Measurements from ENCODE around the gene IL1RAPL1.

DNA sequence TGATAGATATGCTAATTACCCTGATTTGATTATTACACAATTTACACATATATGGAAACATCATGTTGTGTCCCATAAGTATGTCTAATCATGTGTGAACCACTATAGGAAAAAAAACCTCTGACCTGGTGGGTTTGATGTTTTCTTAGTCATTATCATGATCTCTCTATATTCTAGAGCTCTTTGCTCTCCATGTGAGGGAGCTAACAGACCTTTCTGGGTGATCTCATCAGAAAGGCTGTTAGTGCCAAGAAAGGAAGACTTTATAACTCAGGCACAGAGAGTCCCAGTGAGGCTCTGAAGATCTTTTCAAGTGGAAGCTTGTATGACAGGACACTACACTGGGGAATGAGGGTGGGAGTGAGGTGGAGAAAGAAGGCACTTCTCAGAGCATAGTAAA lies 1100.4 kb downstream of the IL1RAPL1 start:
- TF ChIP-seq, protein P1, sequence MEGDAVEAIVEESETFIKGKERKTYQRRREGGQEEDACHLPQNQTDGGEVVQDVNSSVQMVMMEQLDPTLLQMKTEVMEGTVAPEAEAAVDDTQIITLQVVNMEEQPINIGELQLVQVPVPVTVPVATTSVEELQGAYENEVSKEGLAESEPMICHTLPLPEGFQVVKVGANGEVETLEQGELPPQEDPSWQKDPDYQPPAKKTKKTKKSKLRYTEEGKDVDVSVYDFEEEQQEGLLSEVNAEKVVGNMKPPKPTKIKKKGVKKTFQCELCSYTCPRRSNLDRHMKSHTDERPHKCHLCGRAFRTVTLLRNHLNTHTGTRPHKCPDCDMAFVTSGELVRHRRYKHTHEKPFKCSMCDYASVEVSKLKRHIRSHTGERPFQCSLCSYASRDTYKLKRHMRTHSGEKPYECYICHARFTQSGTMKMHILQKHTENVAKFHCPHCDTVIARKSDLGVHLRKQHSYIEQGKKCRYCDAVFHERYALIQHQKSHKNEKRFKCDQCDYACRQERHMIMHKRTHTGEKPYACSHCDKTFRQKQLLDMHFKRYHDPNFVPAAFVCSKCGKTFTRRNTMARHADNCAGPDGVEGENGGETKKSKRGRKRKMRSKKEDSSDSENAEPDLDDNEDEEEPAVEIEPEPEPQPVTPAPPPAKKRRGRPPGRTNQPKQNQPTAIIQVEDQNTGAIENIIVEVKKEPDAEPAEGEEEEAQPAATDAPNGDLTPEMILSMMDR (IDR thresholded peaks at IDR 0.05; ENCODE audit: low read depth, low read length): no peak
- TF ChIP-seq MYC (IDR thresholded peaks at IDR 0.05; ENCODE audit: low read depth, low read length) (no peak), POLR2A (IDR thresholded peaks at IDR 0.05; ENCODE audit: extremely low read depth, insufficient read length) (no peak)

Measured in NB4 (cell line).